ENCODE data around the gene PEDS1. TPM values are rescaled to one million over a fixed set of nuclear protein-coding genes. Genes with fewer than 3 reads are reported as not detected.

The PEDS1 gene
- total RNA-seq, 1 experiment from 2014 or later, result 26.0 TPM

DNA sequence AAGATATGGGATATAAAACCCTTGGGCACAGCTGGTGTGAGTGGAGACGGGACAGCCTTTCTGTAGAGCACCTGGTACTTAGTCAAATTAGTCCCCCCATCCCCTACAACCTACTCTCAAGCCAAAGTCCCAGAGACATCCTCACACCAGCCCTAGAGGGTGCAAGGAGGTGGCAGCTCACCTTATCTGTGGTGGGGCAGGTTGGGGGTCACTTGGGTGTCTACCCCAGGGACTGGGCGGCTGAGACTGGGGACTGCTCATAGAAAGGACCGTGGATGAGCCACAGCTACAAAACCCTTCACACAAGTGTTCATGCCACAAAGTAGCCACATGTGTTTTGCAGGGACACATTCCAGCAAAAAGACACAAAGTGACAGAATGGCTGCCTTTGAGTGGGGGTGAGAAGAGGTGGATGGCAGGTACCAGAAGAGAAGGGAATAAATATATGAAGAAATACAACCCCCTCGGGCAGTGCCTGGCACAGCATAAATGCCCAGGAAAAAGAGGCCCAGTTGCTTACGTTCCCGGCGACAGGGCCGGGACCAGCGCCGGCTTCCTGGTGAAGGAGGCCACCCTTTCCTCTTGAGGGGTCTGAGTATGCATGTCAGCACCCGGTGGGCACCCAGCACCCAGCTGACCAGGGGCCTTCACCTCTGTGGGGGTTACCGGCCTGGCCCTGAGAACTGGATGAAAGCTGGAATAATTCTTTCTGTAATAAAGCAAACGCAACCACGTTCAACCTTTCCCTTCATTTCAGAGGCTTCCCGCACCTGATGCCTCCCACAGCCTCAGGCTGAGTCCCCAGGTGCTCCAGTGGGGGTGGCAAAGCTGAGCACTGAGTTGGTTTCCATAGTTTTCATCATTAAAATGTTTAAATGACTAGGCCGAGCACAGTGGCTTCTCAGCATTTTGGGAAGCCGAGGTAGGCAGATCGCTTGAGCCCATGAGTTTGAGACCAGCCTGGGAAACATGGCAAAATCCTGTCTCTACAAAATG lies 22.7 kb upstream of the PEDS1 start:
- intact Hi-C loops (cut with micrococcal nuclease), result no loop called here
- Mint-ChIP-seq H3K4me3 (ENCODE audit: unreplicated experiment) (no peak overlapping the region), H3K4me1 (ENCODE audit: insufficient read depth, unreplicated experiment) (peaks cover 5% of the 10 kb centered on the region), H3K9me3 (ENCODE audit: unreplicated experiment) (no peaks in the 10 kb centered on the region), H3K27me3 (ENCODE audit: insufficient read depth, unreplicated experiment) (no peaks in the 10 kb centered on the region), H3K36me3 (ENCODE audit: insufficient read depth, unreplicated experiment) (peaks cover 6% of the 10 kb centered on the region), H3K27ac (ENCODE audit: low read depth, unreplicated experiment) (no peak overlapping the region)
- no peak for DNase-seq (ENCODE audit: unreplicated experiment)
- ChIA-PET CTCF (interaction anchor here (0.6 to 21.6 kb wide), 11 partner anchors 7 to 573 kb away, joined by 3 to 696 read pairs (median 4); partner anchors contain the start of gene UBE2V1), POLR2A (interaction anchor here (0.6 to 1.1 kb wide), 5 partner anchors 11 to 139 kb away, joined by 3 read pairs; no protein-coding TSS in a partner anchor)
- TF ChIP-seq CTCF (IDR thresholded peaks at IDR 0.05; ENCODE audit: unreplicated experiment), result no peak
- BruUV-seq (replicated peaks), result no TSS peak

GRCh38 chr20:50174456-50174855 lies 20.9 kb upstream of the PEDS1 start:
- TF ChIP-seq CTCF (IDR thresholded peaks at IDR 0.05; ENCODE audit: unreplicated experiment), result no peak
- H3K4me1 Mint-ChIP-seq (ENCODE audit: insufficient read depth, unreplicated experiment), result peaks cover 2% of the 10 kb centered on the region
- H3K27me3 Mint-ChIP-seq (ENCODE audit: insufficient read depth, unreplicated experiment), result no peaks in the 10 kb centered on the region
- CTCF ChIA-PET, result interaction anchor here (0.6 to 21.6 kb wide), 4 partner anchors 22 to 755 kb away, joined by 3 to 696 read pairs (median 5); partner anchors contain the start of gene UBE2V1
- H3K36me3 Mint-ChIP-seq (ENCODE audit: insufficient read depth, unreplicated experiment), result peaks cover 6% of the 10 kb centered on the region
- no peak for DNase-seq (ENCODE audit: unreplicated experiment)
- H3K4me3 Mint-ChIP-seq (ENCODE audit: unreplicated experiment), result no peak overlapping the region
- H3K9me3 Mint-ChIP-seq (ENCODE audit: unreplicated experiment), result no peaks in the 10 kb centered on the region
- no TSS peak for BruUV-seq (replicated peaks)
- POLR2A ChIA-PET, result interaction anchor here (1.4 to 10.6 kb wide), 3 partner anchors 24 to 61 kb away, joined by 3 to 375 read pairs (median 175); partner anchors contain the start of genes PEDS1 and UBE2V1
- intact Hi-C loops (cut with micrococcal nuclease), result no loop called here
- H3K27ac Mint-ChIP-seq (ENCODE audit: low read depth, unreplicated experiment), result no peak overlapping the region

DNA sequence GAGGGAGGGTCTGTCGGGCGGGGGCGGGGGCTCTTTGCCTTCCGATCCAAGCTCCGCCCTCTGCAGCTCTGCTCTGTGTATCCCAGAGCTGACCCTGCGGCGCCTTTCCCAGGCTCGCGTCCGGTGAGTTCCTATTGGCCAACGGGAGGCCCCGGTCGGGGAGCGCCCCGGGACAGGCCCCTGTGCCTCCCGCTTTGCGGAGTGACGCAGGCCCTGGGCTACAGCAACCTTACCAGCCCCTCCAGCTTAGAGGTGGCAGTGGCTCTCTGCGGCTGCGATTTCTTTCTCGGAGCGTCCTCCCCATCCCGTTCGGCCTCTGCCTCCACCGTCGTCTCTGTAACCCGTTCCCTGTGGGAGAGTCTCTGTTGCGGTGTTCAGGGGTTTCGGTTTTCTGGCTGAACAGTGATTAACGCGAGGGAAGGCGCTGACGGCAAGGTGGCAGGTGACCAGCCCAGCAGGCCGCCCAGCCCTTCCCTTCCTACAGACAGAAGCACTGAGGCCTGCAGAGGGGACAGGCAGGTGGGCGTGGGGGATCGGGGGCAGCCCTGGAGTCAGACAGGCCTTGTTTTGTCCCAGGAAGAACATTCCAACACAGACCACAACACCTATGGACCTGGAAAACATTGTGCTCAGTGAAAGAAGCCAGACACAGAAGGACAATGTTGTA lies 19.0 kb upstream of the PEDS1 start:
- H3K9me3 Mint-ChIP-seq (ENCODE audit: unreplicated experiment), result no peaks in the 10 kb centered on the region
- no TSS peak for BruUV-seq (replicated peaks)
- CTCF ChIA-PET, result interaction anchor here (0.7 to 21.6 kb wide), 8 partner anchors 8 to 101 kb away, joined by 3 to 696 read pairs (median 7); partner anchors contain the start of genes PEDS1 and UBE2V1
- H3K4me3 Mint-ChIP-seq (ENCODE audit: unreplicated experiment), result no peak overlapping the region
- H3K27ac Mint-ChIP-seq (ENCODE audit: low read depth, unreplicated experiment), result peak overlapping the region; percentile 9
- POLR2A ChIA-PET, result interaction anchor here (5.4 to 10.6 kb wide), 3 partner anchors 22 to 60 kb away, joined by 91 to 375 read pairs (median 175); partner anchors contain the start of genes PEDS1 and UBE2V1
- intact Hi-C loops (cut with micrococcal nuclease), result no loop called here
- TF ChIP-seq CTCF (IDR thresholded peaks at IDR 0.05; ENCODE audit: unreplicated experiment), result no peak
- H3K4me1 Mint-ChIP-seq (ENCODE audit: insufficient read depth, unreplicated experiment), result no peaks in the 10 kb centered on the region
- H3K27me3 Mint-ChIP-seq (ENCODE audit: insufficient read depth, unreplicated experiment), result no peaks in the 10 kb centered on the region
- no peak for DNase-seq (ENCODE audit: unreplicated experiment)
- no peaks in the 10 kb centered on the region for H3K36me3 Mint-ChIP-seq (ENCODE audit: insufficient read depth, unreplicated experiment)

All from MCF 10A (cell line).